ENCODE data around the gene EML2. TPM values are rescaled to one million over a fixed set of nuclear protein-coding genes. Genes with fewer than 3 reads are reported as not detected.

EML2 gene
- total RNA-seq, 1 experiment from 2014 or later: 32.7 TPM

DNA sequence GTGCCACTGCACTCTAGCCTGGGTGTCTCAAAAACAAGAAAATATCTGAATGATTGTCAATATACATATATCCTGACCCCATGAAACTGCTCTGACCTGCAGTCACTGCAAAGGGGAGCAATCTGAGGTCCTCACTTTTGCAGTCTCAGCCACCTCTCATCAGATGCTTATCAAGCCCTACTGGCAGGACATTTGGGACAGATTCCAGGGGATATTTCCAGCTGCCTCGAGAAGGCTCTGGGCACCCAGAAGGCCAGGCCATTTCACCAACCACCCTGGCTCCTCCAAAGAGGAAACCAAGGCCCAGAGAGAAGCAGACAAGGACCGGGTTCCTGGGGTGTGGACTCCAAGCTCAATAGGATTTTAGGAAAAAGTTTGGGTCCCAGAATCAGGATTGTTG is 2.3 kb downstream of the EML2 start:
- no peak for DNase-seq (ENCODE audit: low read depth, low spot score)
- POLR2A ChIA-PET: no interaction called here
- in situ Hi-C loops (cut with HindIII; ENCODE audit: low pct_unique_long_range_greater_than_20kb, low sequenced_read_pairs) (no loop called here), intact Hi-C loops (cut with micrococcal nuclease; ENCODE audit: unreplicated experiment) (no loop called here)
- H3K9me3 ChIP-seq (ENCODE audit: control insufficient read depth, insufficient read depth, low read depth, low read length): no peaks in the 10 kb centered on the region
- no peak for ATAC-seq
- H3K4me1 ChIP-seq (ENCODE audit: control insufficient read depth, insufficient read depth, low read length): peaks cover 15% of the 10 kb centered on the region
- H3K27me3 ChIP-seq (ENCODE audit: control insufficient read depth, insufficient read depth, low read length): no peaks in the 10 kb centered on the region
- H3K4me3 ChIP-seq (ENCODE audit: low read depth in 2 of 2, low read length in 2 of 2): no peak overlapping the region
- TF ChIP-seq POLR2AphosphoS5 (IDR thresholded peaks at IDR 0.05; ENCODE audit: low read depth, low read length): no peak
- TF ChIP-seq TCF7L2 (IDR thresholded peaks at IDR 0.05; ENCODE audit: low read depth, low read length): no peak
- TF ChIP-seq, protein P1, sequence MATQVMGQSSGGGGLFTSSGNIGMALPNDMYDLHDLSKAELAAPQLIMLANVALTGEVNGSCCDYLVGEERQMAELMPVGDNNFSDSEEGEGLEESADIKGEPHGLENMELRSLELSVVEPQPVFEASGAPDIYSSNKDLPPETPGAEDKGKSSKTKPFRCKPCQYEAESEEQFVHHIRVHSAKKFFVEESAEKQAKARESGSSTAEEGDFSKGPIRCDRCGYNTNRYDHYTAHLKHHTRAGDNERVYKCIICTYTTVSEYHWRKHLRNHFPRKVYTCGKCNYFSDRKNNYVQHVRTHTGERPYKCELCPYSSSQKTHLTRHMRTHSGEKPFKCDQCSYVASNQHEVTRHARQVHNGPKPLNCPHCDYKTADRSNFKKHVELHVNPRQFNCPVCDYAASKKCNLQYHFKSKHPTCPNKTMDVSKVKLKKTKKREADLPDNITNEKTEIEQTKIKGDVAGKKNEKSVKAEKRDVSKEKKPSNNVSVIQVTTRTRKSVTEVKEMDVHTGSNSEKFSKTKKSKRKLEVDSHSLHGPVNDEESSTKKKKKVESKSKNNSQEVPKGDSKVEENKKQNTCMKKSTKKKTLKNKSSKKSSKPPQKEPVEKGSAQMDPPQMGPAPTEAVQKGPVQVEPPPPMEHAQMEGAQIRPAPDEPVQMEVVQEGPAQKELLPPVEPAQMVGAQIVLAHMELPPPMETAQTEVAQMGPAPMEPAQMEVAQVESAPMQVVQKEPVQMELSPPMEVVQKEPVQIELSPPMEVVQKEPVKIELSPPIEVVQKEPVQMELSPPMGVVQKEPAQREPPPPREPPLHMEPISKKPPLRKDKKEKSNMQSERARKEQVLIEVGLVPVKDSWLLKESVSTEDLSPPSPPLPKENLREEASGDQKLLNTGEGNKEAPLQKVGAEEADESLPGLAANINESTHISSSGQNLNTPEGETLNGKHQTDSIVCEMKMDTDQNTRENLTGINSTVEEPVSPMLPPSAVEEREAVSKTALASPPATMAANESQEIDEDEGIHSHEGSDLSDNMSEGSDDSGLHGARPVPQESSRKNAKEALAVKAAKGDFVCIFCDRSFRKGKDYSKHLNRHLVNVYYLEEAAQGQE (IDR thresholded peaks at IDR 0.05; ENCODE audit: insufficient read depth in 1 of 2, low read depth in 2 of 2, low read length in 1 of 2): no peak
- TF ChIP-seq CTCF (IDR thresholded peaks at IDR 0.05): no peak
- no peak for TF ChIP-seq SIN3A (IDR thresholded peaks at IDR 0.05; ENCODE audit: borderline replicate concordance, insufficient read depth, low read depth, low read length)
- CTCF ChIA-PET: no interaction called here
- BruUV-seq (replicated peaks): no TSS peak
- H3K27ac ChIP-seq (ENCODE audit: low read length): no peak overlapping the region
- H3K36me3 ChIP-seq (ENCODE audit: control insufficient read depth, insufficient read depth, low read length): no peaks in the 10 kb centered on the region

DNA sequence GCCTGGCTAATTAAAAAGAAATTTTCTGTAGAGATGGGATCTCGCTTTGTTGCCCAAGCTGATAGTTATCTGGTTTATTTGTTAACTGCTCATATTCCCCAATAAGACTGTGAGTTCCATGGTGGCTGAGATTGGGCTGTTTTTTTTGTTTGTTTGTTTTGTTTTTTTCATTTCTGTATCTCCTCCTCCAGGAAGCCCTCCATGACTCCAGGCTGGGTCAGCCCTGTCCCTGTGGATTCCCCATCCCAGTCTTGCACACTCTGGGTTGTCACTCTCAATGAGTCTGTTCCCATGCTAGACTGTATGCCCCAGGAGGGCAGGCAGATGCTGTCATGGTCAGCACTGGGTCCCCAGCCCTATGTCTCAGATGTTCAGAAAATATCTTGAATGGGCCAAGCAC is 2.9 kb downstream of the EML2 start:
- Histone ChIP-seq H3K27ac (ENCODE audit: low read length) (no peak overlapping the region), H3K27me3 (ENCODE audit: control insufficient read depth, insufficient read depth, low read length) (no peaks in the 10 kb centered on the region), H3K9me3 (ENCODE audit: control insufficient read depth, insufficient read depth, low read depth, low read length) (no peaks in the 10 kb centered on the region), H3K4me3 (ENCODE audit: low read depth in 2 of 2, low read length in 2 of 2) (no peak overlapping the region), H3K4me1 (ENCODE audit: control insufficient read depth, insufficient read depth, low read length) (peaks cover 15% of the 10 kb centered on the region), H3K36me3 (ENCODE audit: control insufficient read depth, insufficient read depth, low read length) (no peaks in the 10 kb centered on the region)
- BruUV-seq (replicated peaks): no TSS peak
- POLR2A ChIA-PET: no interaction called here
- intact Hi-C loops (cut with micrococcal nuclease; ENCODE audit: unreplicated experiment): no loop called here
- TF ChIP-seq TCF7L2 (IDR thresholded peaks at IDR 0.05; ENCODE audit: low read depth, low read length) (no peak), SIN3A (IDR thresholded peaks at IDR 0.05; ENCODE audit: borderline replicate concordance, insufficient read depth, low read depth, low read length) (no peak), CTCF (IDR thresholded peaks at IDR 0.05) (no peak), POLR2AphosphoS5 (IDR thresholded peaks at IDR 0.05; ENCODE audit: low read depth, low read length) (no peak)
- TF ChIP-seq, protein P1 (IDR thresholded peaks at IDR 0.05; ENCODE audit: insufficient read depth in 1 of 2, low read depth in 2 of 2, low read length in 1 of 2): no peak
- CTCF ChIA-PET: no interaction called here
- in situ Hi-C loops (cut with HindIII; ENCODE audit: low pct_unique_long_range_greater_than_20kb, low sequenced_read_pairs): no loop called here
- ATAC-seq (no peak), DNase-seq (ENCODE audit: low read depth, low spot score) (no peak)

Data from Panc1 (cell line).